H1 (cell line): ENCODE measurements around the gene BNC2. TPM values are rescaled to one million over a fixed set of nuclear protein-coding genes. Genes with fewer than 3 reads are reported as not detected.

Experiments
- CTCF ChIA-PET: fragments of 300-600 bp; sonication (Branson Sonifier 250); formaldehyde crosslinking; loops from one replicate; lab custom pipeline; 2021; ENCODE audit not compliant: partially characterized antibody; lab: Charles Lee
- POLR2A ChIA-PET: fragments of 300-600 bp; sonication (Branson Sonifier 250); formaldehyde crosslinking; loops from one replicate; lab custom pipeline; 2021; ENCODE audit warnings: inconsistent platforms; ENCODE audit not compliant: partially characterized antibody; lab: Charles Lee
- DNase-seq, 2 experiments: peaks; one replicate each; pipeline versions ENCODE4 v3.0.0 to v3.0.0-alpha.2; 2010 to 2022; ENCODE audit warnings: low spot score in 2 of 2, low read depth in 1 of 2, mixed read lengths in 1 of 2
- FAIRE-seq: peaks from 2 replicates; lab custom pipeline; 2011; peaks lifted over from hg19 to GRCh38; lab: Jason Lieb, UNC
- H2AFZ ChIP-seq: 2 replicates; pipeline ENCODE4 v1.8.1; 2012; ENCODE audit warnings: low read length, inconsistent platforms
- H2AK5ac ChIP-seq: 2 replicates; pipeline ENCODE4 v1.6.1; 2013; ENCODE audit warnings: low read depth, low read length
- H2BK120ac ChIP-seq: replicated peaks from 2 replicates; pipeline ENCODE3; 2013; ENCODE audit warnings: low read depth, low read length, inconsistent platforms
- H2BK12ac ChIP-seq: 2 replicates; pipeline ENCODE4 v1.6.1; 2013; ENCODE audit warnings: low read depth, low read length
- H2BK15ac ChIP-seq: 2 replicates; pipeline ENCODE4 v1.6.1; 2013; ENCODE audit warnings: low read length
- H2BK20ac ChIP-seq: 2 replicates; pipeline ENCODE4 v1.6.1; 2013; ENCODE audit warnings: low read length
- H2BK5ac ChIP-seq: 2 replicates; pipeline ENCODE4 v1.6.1; 2013; ENCODE audit warnings: low read depth, low read length
- H3K14ac ChIP-seq: 2 replicates; pipeline ENCODE4 v1.6.1; 2013; ENCODE audit warnings: inconsistent platforms; ENCODE audit not compliant: insufficient read length
- H3K18ac ChIP-seq: 2 replicates; pipeline ENCODE4 v1.6.1; 2013; ENCODE audit warnings: low read length; ENCODE audit errors: extremely low read depth
- H3K23ac ChIP-seq: 2 replicates; pipeline ENCODE4 v1.6.1; 2013; ENCODE audit warnings: inconsistent platforms; ENCODE audit not compliant: insufficient read length
- H3K23me2 ChIP-seq: 2 replicates; pipeline ENCODE4 v1.6.1; 2013; ENCODE audit warnings: low read depth, low read length
- H3K27ac ChIP-seq: 2 replicates; pipeline ENCODE4 v1.6.1; 2011; ENCODE audit warnings: low read depth, low read length, inconsistent platforms
- H3K27me3 ChIP-seq, 4 experiments: replicated peaks in 1 of 4; 1 replicate in 1 of 4; 2 replicates in 3 of 4; pipeline versions ENCODE4 v1.6.1 to v1.8.1; 2011 to 2013; ENCODE audit warnings: low read length in 3 of 4, mild to moderate bottlenecking in 3 of 4, inconsistent platforms in 2 of 4, mixed read lengths in 2 of 4, moderate library complexity in 1 of 4; ENCODE audit not compliant: control insufficient read depth in 3 of 4, insufficient read depth in 3 of 4; ENCODE audit errors: extremely low read depth in 1 of 4
- H3K36me3 ChIP-seq, 4 experiments: 2 replicates each; pipeline versions ENCODE4 v1.6.1 to v1.8.1; 2011 to 2013; ENCODE audit warnings: mild to moderate bottlenecking in 4 of 4, low read length in 3 of 4, moderate library complexity in 2 of 4, control low read depth in 1 of 4, inconsistent platforms in 1 of 4; ENCODE audit not compliant: insufficient read depth in 4 of 4, control insufficient read depth in 2 of 4
- H3K4ac ChIP-seq: replicated peaks from 2 replicates; pipeline ENCODE3; 2013; ENCODE audit warnings: low read length, low read depth, mixed read lengths, inconsistent platforms; ENCODE audit not compliant: insufficient read length
- H3K4me1 ChIP-seq, 4 experiments: replicated peaks in 1 of 4; 1 replicate in 1 of 4; 2 replicates in 3 of 4; pipeline versions ENCODE4 v1.6.1 to v1.8.1; 2011 to 2013; ENCODE audit warnings: low read length in 3 of 4, inconsistent platforms in 2 of 4, mixed read lengths in 1 of 4; ENCODE audit not compliant: insufficient read depth in 4 of 4, control insufficient read depth in 3 of 4
- H3K4me2 ChIP-seq, 2 experiments: 2 replicates each; pipeline versions ENCODE4 v1.6.1 to v1.8.1; 2011 to 2013; ENCODE audit warnings: low read depth in 2 of 2, low read length in 2 of 2, control low read depth in 1 of 2, inconsistent platforms in 1 of 2, mild to moderate bottlenecking in 1 of 2; ENCODE audit not compliant: insufficient read depth in 1 of 2
- H3K4me3 ChIP-seq, 4 experiments: fragments of 200-600, 300-600 bp in 1 of 4; sonication (generic), shearing (Covaris generic), sonication (Bioruptor Twin) in 1 of 4; 2 replicates each; pipeline versions ENCODE4 v1.5.1 to v1.8.1; 2011 to 2016; ENCODE audit warnings: low read length in 4 of 4, low read depth in 3 of 4, control low read depth in 2 of 4, inconsistent platforms in 2 of 4, mild to moderate bottlenecking in 2 of 4, mixed read lengths in 1 of 4, moderate library complexity in 1 of 4; ENCODE audit not compliant: insufficient read depth in 2 of 4; ENCODE audit errors: extremely low read depth in 1 of 4
- H3K56ac ChIP-seq: replicated peaks from 2 replicates; pipeline ENCODE3; 2013; ENCODE audit warnings: low read depth, mild to moderate bottlenecking, mixed read lengths, low read length, inconsistent platforms; ENCODE audit not compliant: insufficient read length
- H3K79me1 ChIP-seq: 2 replicates; pipeline ENCODE4 v1.6.1; 2013; ENCODE audit warnings: low read depth, low read length, control low read depth
- H3K79me2 ChIP-seq, 2 experiments: 2 replicates each; pipeline versions ENCODE4 v1.6.1 to v1.8.1; 2012 to 2013; ENCODE audit warnings: low read length in 2 of 2, mild to moderate bottlenecking in 2 of 2, inconsistent platforms in 1 of 2; ENCODE audit not compliant: insufficient read depth in 2 of 2, control insufficient read depth in 1 of 2
- H3K9ac ChIP-seq, 4 experiments: replicated peaks in 1 of 4; 1 replicate in 1 of 4; 2 replicates in 3 of 4; pipeline versions ENCODE4 v1.6.1 to v1.8.1; 2011 to 2013; ENCODE audit warnings: low read depth in 3 of 4, low read length in 3 of 4, control low read depth in 2 of 4, mild to moderate bottlenecking in 2 of 4, moderate library complexity in 2 of 4, inconsistent platforms in 1 of 4; ENCODE audit errors: extremely low read depth in 1 of 4
- H3K9me3 ChIP-seq, 2 experiments: 2 replicates each; pipeline versions ENCODE4 v1.6.1 to v1.8.1; 2012 to 2013; ENCODE audit warnings: mild to moderate bottlenecking in 2 of 2, moderate library complexity in 2 of 2, control low read depth in 1 of 2, inconsistent platforms in 1 of 2, low read depth in 1 of 2, low read length in 1 of 2, mixed read lengths in 1 of 2; ENCODE audit not compliant: insufficient read depth in 2 of 2
- H4K20me1 ChIP-seq, 2 experiments: replicated peaks in 1 of 2; 2 replicates each; pipeline versions ENCODE3 to v1.8.1; 2011 to 2013; ENCODE audit warnings: inconsistent platforms in 2 of 2, low read length in 2 of 2, mild to moderate bottlenecking in 1 of 2; ENCODE audit not compliant: insufficient read depth in 2 of 2, control insufficient read depth in 1 of 2
- H4K5ac ChIP-seq: 2 replicates; pipeline ENCODE4 v1.6.1; 2013; ENCODE audit warnings: low read length, low read depth, mixed read lengths, inconsistent platforms; ENCODE audit not compliant: insufficient read length
- H4K8ac ChIP-seq: 2 replicates; pipeline ENCODE4 v1.8.0; 2013; ENCODE audit warnings: mild to moderate bottlenecking, moderate library complexity, low read length, inconsistent platforms; ENCODE audit not compliant: insufficient read depth; ENCODE audit errors: extremely low read depth
- H4K91ac ChIP-seq: replicated peaks from 2 replicates; pipeline ENCODE3; 2013; ENCODE audit warnings: low read length, mixed read lengths, inconsistent platforms; ENCODE audit not compliant: insufficient read length
- ASH2L ChIP-seq: fragments of 200-600, 300-600 bp; sonication (generic); IDR thresholded peaks from one replicate; pipeline ENCODE4 v1.7.1; 2017; ENCODE audit warnings: low read length
- CHD1 ChIP-seq: IDR thresholded peaks from 2 replicates; pipeline ENCODE4 v1.6.1; 2012; ENCODE audit warnings: low read depth, low read length, improper control_type of control experiment
- CREB1 ChIP-seq: IDR thresholded peaks from 2 replicates; pipeline ENCODE4 v1.6.1; 2012; ENCODE audit warnings: inconsistent platforms
- FOSL1 ChIP-seq: IDR thresholded peaks from 2 replicates; pipeline ENCODE4 v1.6.1; 2011; ENCODE audit warnings: mild to moderate bottlenecking, low read depth, low read length, moderate library complexity; ENCODE audit not compliant: insufficient read depth
- KDM1A ChIP-seq: fragments of 200-600, 300-600 bp; sonication (generic); IDR thresholded peaks from 2 replicates; pipeline ENCODE4 v1.7.1; 2016; ENCODE audit warnings: mild to moderate bottlenecking, low read length, borderline replicate concordance
- MAFK ChIP-seq: IDR thresholded peaks from 2 replicates; pipeline ENCODE4 v1.6.1; 2012; ENCODE audit warnings: low read depth, mild to moderate bottlenecking, improper control_type of control experiment, low read length
- POU5F1 ChIP-seq: IDR thresholded peaks from 2 replicates; pipeline ENCODE4 v1.6.1; 2011; ENCODE audit warnings: low read depth, mild to moderate bottlenecking, low read length, moderate library complexity
- RAD21 ChIP-seq, 2 experiments: IDR thresholded peaks in 1 of 2; conservative IDR thresholded peaks in 1 of 2; 2 replicates each; pipeline ENCODE4 v1.6.1; 2011; ENCODE audit warnings: low read depth in 2 of 2, low read length in 2 of 2, improper control_type of control experiment in 1 of 2, inconsistent platforms in 1 of 2, mild to moderate bottlenecking in 1 of 2, moderate library complexity in 1 of 2
- SIN3A ChIP-seq, 2 experiments: IDR thresholded peaks in 1 of 2; conservative IDR thresholded peaks in 1 of 2; 2 replicates each; pipeline ENCODE4 v1.6.1; 2011 to 2012; ENCODE audit warnings: low read length in 2 of 2, improper control_type of control experiment in 1 of 2, low read depth in 1 of 2, mild to moderate bottlenecking in 1 of 2
- SP4 ChIP-seq: IDR thresholded peaks from 2 replicates; pipeline ENCODE4 v1.6.1; 2012; ENCODE audit warnings: low read length, inconsistent platforms
- SRF ChIP-seq: IDR thresholded peaks from 2 replicates; pipeline ENCODE4 v1.6.1; 2011; ENCODE audit warnings: mild to moderate bottlenecking, low read depth, low read length, moderate library complexity
- TAF7 ChIP-seq: optimal IDR thresholded peaks from 2 replicates; pipeline ENCODE3; 2011; ENCODE audit warnings: low read depth, mild to moderate bottlenecking, inconsistent platforms, low read length, moderate library complexity, borderline replicate concordance
- WGBS, 2 experiments: shearing (Covaris generic) in 1 of 2; methylation state at CpG; one replicate each; pipeline versions ENCODE4 v1.1.6 to v1.1.7; 2013 to 2015; ENCODE audit warnings: low lambda C conversion rate in 2 of 2, mixed read lengths in 2 of 2, inconsistent platforms in 1 of 2, low coverage in 1 of 2, missing lambda C conversion rate in 1 of 2; ENCODE audit not compliant: insufficient replicate concordance in 2 of 2, insufficient coverage in 1 of 2, insufficient read length in 1 of 2; ENCODE audit errors: extremely low coverage in 1 of 2, missing lambda C conversion rate in 1 of 2; 5-methylcytosine and 5-hydroxymethylcytosine counted together
- polyA plus RNA-seq, 7 experiments: library from polyadenylated mRNA; depleted of rRNA in 3 of 7; stranded (reverse) in 5 of 7; unstranded in 2 of 7; fragments of >200 nt in 5 of 7; fragments of 200-250 nt in 2 of 7; gene quantifications; 1 replicate in 5 of 7; 2 replicates in 1 of 7; 4 replicates in 1 of 7; pipeline versions ENCODE4 v1.2.1 to v1.2.3, GENCODE V29; 2011 to 2013; ENCODE audit warnings: missing spikeins in 2 of 7, mixed read lengths in 2 of 7
- total RNA-seq: library from RNA; stranded (reverse); fragmentation: NEBNext Ultra II Directional; extraction: Animal tissue kit (Norgen Biotek cat#: 25700); gene quantifications from 2 replicates; pipeline ENCODE4 v1.2.1, GENCODE V29; 2021
- TF ChIP-seq, protein P1 (sequence below): IDR thresholded peaks from 2 replicates; pipeline ENCODE4 v1.6.1; 2012; ENCODE audit warnings: low read length, inconsistent platforms

The BNC2 gene
- total and polyA plus RNA-seq, 2 of the 8 experiments (the other 6 are each of a cell fraction or from before 2014, with no cell fraction given), result 16.0 to 26.8 TPM

DNA sequence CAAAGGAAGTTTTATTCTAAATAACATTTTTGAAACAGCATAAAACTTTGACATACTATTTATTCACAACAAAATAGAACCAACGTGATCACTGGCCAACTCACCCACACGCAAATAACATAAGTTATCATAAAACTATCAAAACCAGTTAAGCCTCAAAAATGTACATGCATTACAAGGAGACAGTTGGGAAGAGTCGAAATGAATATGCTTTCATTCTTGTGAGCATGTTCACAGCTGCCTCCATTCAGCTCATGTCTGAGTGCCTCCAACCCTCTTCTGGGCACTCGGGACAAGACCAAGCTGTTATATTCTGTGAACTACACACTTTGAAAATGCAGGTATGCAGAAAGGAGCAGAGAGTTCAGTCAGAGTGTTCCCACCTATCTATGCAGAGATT is 284.9 kb downstream of the BNC2 start:
- CTCF ChIA-PET, result no interaction called here
- H2BK12ac ChIP-seq, result no peak overlapping the region
- TF ChIP-seq ASH2L, result no peak
- no peak for TF ChIP-seq RAD21 (IDR thresholded peaks at IDR 0.05 in 1 of 2, conservative IDR thresholded peaks at IDR 0.05 in 1 of 2; ENCODE audit: low read depth in 2 of 2, low read length in 2 of 2)
- TF ChIP-seq SP4, result no peak
- TF ChIP-seq MAFK, result no peak
- no peak for TF ChIP-seq POU5F1
- no peak for TF ChIP-seq CREB1
- no peak for TF ChIP-seq TAF7
- no peak for TF ChIP-seq KDM1A
- no peak for TF ChIP-seq SRF
- no peak for TF ChIP-seq FOSL1
- TF ChIP-seq, protein P1, sequence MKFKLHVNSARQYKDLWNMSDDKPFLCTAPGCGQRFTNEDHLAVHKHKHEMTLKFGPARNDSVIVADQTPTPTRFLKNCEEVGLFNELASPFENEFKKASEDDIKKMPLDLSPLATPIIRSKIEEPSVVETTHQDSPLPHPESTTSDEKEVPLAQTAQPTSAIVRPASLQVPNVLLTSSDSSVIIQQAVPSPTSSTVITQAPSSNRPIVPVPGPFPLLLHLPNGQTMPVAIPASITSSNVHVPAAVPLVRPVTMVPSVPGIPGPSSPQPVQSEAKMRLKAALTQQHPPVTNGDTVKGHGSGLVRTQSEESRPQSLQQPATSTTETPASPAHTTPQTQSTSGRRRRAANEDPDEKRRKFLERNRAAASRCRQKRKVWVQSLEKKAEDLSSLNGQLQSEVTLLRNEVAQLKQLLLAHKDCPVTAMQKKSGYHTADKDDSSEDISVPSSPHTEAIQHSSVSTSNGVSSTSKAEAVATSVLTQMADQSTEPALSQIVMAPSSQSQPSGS, result no peak
- no peak for TF ChIP-seq CHD1
- TF ChIP-seq SIN3A (conservative IDR thresholded peaks at IDR 0.05 in 1 of 2, IDR thresholded peaks at IDR 0.05 in 1 of 2; ENCODE audit: low read depth in 1 of 2, low read length in 2 of 2), result no peak

More for the DNA sequence above, 284.9 kb downstream of the BNC2 start:
- Histone ChIP-seq H3K56ac (no peak overlapping the region), H3K27me3 (no peaks in the 10 kb centered on the region), H3K18ac (no peak overlapping the region), H3K4me1 (no peaks in the 10 kb centered on the region), H3K9ac (no peak overlapping the region), H3K79me1 (no peaks in the 10 kb centered on the region), H2AFZ (no peak overlapping the region), H3K14ac (no peak overlapping the region), H3K79me2 (peaks cover 0 to 2% of the 10 kb centered on the region in 2 experiments; a peak in 1 of 4 replicates), H4K8ac (no peak overlapping the region), H2BK5ac (no peak overlapping the region), H2AK5ac (no peak overlapping the region), H3K23me2 (no peaks in the 10 kb centered on the region; the same call in 1 of the 2 replicates), H4K91ac (no peak overlapping the region), H3K36me3 (no peaks in the 10 kb centered on the region), H3K23ac (no peak overlapping the region), H3K4ac (no peak overlapping the region), H3K4me3 (no peak overlapping the region), H3K9me3 (no peaks in the 10 kb centered on the region), H2BK20ac (no peak overlapping the region), H2BK15ac (no peak overlapping the region), H4K5ac (no peak overlapping the region), H3K4me2 (no peak overlapping the region), H4K20me1 (no peaks in the 10 kb centered on the region), H2BK120ac (no peak overlapping the region), H3K27ac (no peak overlapping the region)
- no peak for FAIRE-seq
- no peak for DNase-seq
- POLR2A ChIA-PET, result interaction anchor here (1.5 kb wide), 1 partner anchor 184 kb away, joined by 3 read pairs; no protein-coding TSS in a partner anchor
- 93% methylated on average over 4 of the region's 4 CpGs; no CpG with 5 or more reads in 1 of the 2 experiments for WGBS, 2 experiments
